ENCODE results near the gene ZBED4.

The ZBED4 gene

DNA sequence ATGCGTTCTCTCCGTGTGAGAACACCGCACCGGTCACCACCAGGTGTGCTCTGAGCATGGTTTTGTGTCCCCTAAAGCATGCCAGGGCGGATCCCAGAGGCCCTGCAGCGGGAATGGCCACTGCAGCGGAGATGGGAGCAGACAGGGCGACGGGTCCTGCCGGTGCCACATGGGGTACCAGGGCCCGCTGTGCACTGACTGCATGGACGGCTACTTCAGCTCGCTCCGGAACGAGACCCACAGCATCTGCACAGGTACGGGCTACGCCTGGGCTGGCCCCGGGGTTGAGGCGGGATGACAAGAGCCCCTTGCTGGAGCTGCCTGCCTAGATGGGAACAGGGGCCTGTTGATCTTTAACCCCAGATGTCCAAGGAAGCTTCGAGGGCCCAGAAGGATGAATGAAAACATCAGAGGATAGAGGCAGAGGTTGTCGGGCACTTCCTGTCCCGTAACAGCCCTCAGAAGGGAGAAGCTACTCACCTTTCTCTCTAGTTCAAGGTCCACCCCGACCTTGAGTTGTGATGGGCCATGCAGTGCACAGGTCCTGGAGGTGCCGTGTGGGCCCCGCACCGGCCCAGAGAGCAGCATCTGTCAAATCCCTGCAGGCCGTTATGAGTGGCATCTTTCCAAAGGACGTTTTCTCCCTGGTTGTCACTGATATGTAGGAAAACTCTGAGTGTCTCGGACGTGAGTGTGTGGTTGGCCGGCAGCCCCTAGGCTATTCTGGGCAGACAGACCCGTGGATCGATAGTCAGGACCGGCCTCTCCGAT, 68.0 kb downstream of the ZBED4 start:
- H3K27me3 ChIP-seq (ENCODE audit: low read length), result no peaks in the 10 kb centered on the region
- no peak overlapping the region for H3K9ac ChIP-seq (ENCODE audit: low read length)
- H3K36me3 ChIP-seq (ENCODE audit: low read length), result no peaks in the 10 kb centered on the region
- H2AFZ ChIP-seq (ENCODE audit: low read depth, low read length, severe bottlenecking), result no peak overlapping the region
- TF ChIP-seq EZH2phosphoT487 (conservative IDR thresholded peaks at IDR 0.05; ENCODE audit: low read length), result no peak
- TF ChIP-seq, protein P1, sequence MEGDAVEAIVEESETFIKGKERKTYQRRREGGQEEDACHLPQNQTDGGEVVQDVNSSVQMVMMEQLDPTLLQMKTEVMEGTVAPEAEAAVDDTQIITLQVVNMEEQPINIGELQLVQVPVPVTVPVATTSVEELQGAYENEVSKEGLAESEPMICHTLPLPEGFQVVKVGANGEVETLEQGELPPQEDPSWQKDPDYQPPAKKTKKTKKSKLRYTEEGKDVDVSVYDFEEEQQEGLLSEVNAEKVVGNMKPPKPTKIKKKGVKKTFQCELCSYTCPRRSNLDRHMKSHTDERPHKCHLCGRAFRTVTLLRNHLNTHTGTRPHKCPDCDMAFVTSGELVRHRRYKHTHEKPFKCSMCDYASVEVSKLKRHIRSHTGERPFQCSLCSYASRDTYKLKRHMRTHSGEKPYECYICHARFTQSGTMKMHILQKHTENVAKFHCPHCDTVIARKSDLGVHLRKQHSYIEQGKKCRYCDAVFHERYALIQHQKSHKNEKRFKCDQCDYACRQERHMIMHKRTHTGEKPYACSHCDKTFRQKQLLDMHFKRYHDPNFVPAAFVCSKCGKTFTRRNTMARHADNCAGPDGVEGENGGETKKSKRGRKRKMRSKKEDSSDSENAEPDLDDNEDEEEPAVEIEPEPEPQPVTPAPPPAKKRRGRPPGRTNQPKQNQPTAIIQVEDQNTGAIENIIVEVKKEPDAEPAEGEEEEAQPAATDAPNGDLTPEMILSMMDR (IDR thresholded peaks at IDR 0.05; ENCODE audit: insufficient read depth, low read length, poor library complexity, severe bottlenecking), result no peak
- H3K79me2 ChIP-seq (ENCODE audit: insufficient read depth, low read length), result peaks cover 11% of the 10 kb centered on the region
- peaks cover 29% of the 10 kb centered on the region for H3F3A ChIP-seq (ENCODE audit: insufficient read depth)
- H3K4me2 ChIP-seq (ENCODE audit: low read depth, low read length, poor library complexity, severe bottlenecking), result no peak overlapping the region
- H4K20me1 ChIP-seq (ENCODE audit: low read depth, low read length), result no peaks in the 10 kb centered on the region
- H3K4me3 ChIP-seq (ENCODE audit: insufficient read depth, low read length, poor library complexity, severe bottlenecking), result no peak overlapping the region
- no peaks in the 10 kb centered on the region for H3K9me3 ChIP-seq (ENCODE audit: insufficient read depth, low read length)
- H3K27ac ChIP-seq (ENCODE audit: low read depth, low read length), result no peak overlapping the region
- H3K9me2 ChIP-seq (replicated peaks; ENCODE audit: insufficient read depth, low read length), result no peaks in the 10 kb centered on the region

DNA sequence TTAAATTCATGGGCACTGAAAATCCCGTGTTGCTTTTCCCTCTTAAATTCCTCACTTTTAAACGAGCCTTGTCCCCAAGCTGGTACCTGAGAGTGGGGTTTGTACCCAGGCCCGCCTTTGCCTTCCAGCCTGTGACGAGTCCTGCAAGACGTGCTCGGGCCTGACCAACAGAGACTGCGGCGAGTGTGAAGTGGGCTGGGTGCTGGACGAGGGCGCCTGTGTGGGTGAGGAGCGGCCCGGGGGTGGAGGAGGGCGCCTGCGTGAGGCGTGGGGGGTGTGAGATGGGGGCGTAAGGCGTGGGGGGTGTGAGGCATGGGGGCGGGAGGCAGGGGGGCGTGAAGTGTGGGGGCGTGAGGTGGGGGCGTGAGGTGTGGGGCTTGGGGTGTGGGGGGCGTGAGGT, 68.8 kb downstream of the ZBED4 start:
- Histone ChIP-seq H3K9ac (ENCODE audit: low read length) (no peak overlapping the region), H4K20me1 (ENCODE audit: low read depth, low read length) (no peaks in the 10 kb centered on the region), H3K36me3 (ENCODE audit: low read length) (no peaks in the 10 kb centered on the region), H3K4me3 (ENCODE audit: insufficient read depth, low read length, poor library complexity, severe bottlenecking) (no peak overlapping the region), H3K4me2 (ENCODE audit: low read depth, low read length, poor library complexity, severe bottlenecking) (no peak overlapping the region), H3F3A (ENCODE audit: insufficient read depth) (peaks cover 36% of the 10 kb centered on the region), H3K79me2 (ENCODE audit: insufficient read depth, low read length) (peaks cover 4% of the 10 kb centered on the region), H3K9me3 (ENCODE audit: insufficient read depth, low read length) (no peaks in the 10 kb centered on the region), H3K27ac (ENCODE audit: low read depth, low read length) (no peak overlapping the region), H2AFZ (ENCODE audit: low read depth, low read length, severe bottlenecking) (no peak overlapping the region), H3K27me3 (ENCODE audit: low read length) (no peaks in the 10 kb centered on the region), H3K9me2 (replicated peaks; ENCODE audit: insufficient read depth, low read length) (no peaks in the 10 kb centered on the region)
- no peak for TF ChIP-seq EZH2phosphoT487 (conservative IDR thresholded peaks at IDR 0.05; ENCODE audit: low read length)
- TF ChIP-seq, protein P1 (IDR thresholded peaks at IDR 0.05; ENCODE audit: insufficient read depth, low read length, poor library complexity, severe bottlenecking), result no peak

DNA sequence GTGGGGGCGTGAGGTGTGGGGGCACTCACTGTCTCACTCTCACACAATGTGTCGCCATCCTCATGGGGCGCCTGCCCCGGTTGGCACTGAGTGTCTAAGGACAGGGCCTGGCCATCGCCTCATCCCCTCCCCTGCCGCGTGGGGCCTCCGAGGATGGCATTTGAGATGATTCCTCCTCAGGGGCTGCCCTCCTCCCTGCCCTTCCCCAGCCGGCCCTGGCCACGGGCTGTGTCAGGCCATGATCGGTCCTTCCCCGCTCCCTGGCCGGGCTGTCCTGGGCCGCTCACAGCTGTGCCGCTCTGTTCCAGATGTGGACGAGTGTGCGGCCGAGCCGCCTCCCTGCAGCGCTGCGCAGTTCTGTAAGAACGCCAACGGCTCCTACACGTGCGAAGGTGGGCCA, 69.3 kb downstream of the ZBED4 start:
- H3K9me2 ChIP-seq (replicated peaks; ENCODE audit: insufficient read depth, low read length), result no peaks in the 10 kb centered on the region
- H3K9me3 ChIP-seq (ENCODE audit: insufficient read depth, low read length), result no peaks in the 10 kb centered on the region
- no peaks in the 10 kb centered on the region for H4K20me1 ChIP-seq (ENCODE audit: low read depth, low read length)
- no peak overlapping the region for H2AFZ ChIP-seq (ENCODE audit: low read depth, low read length, severe bottlenecking)
- H3K27ac ChIP-seq (ENCODE audit: low read depth, low read length), result peak overlapping the region; percentile 98
- no peaks in the 10 kb centered on the region; the same call in 1 of the 2 replicates for H3K79me2 ChIP-seq (ENCODE audit: insufficient read depth, low read length)
- TF ChIP-seq, protein P1 (IDR thresholded peaks at IDR 0.05; ENCODE audit: insufficient read depth, low read length, poor library complexity, severe bottlenecking), result no peak
- TF ChIP-seq EZH2phosphoT487 (conservative IDR thresholded peaks at IDR 0.05; ENCODE audit: low read length), result no peak
- no peak overlapping the region for H3K9ac ChIP-seq (ENCODE audit: low read length)
- H3F3A ChIP-seq (ENCODE audit: insufficient read depth), result peaks cover 38% of the 10 kb centered on the region
- no peaks in the 10 kb centered on the region for H3K27me3 ChIP-seq (ENCODE audit: low read length)
- H3K4me3 ChIP-seq (ENCODE audit: insufficient read depth, low read length, poor library complexity, severe bottlenecking), result no peak overlapping the region
- no peaks in the 10 kb centered on the region for H3K36me3 ChIP-seq (ENCODE audit: low read length)
- peak overlapping the region; percentile 15 for H3K4me2 ChIP-seq (ENCODE audit: low read depth, low read length, poor library complexity, severe bottlenecking)
